A673 (cell line): ENCODE results near the gene CYP24A1.

Source experiments
- CTCF ChIP-seq: fragments of 300-800, 200-600 bp; sonication (generic); conservative IDR thresholded peaks from 2 replicates; pipeline ENCODE4 v1.5.1; 2017; ENCODE audit warnings: low read depth, mild to moderate bottlenecking, antibody characterized with exemption, low read length, moderate library complexity, mixed read lengths
- EZH2 ChIP-seq: fragments of 200-600 bp; sonication (generic); IDR thresholded peaks from 2 replicates; pipeline ENCODE4 v1.6.1; 2017; ENCODE audit warnings: borderline replicate concordance, low read depth, mild to moderate bottlenecking, mixed read lengths, antibody characterized with exemption, low read length; ENCODE audit not compliant: poor library complexity, severe bottlenecking

GRCh38 chr20:54110457-54110856 lies 63.3 kb downstream of the CYP24A1 start:
- TF ChIP-seq EZH2 (no peak), CTCF (no peak)
